ENCODE results near the gene POLR3A.
"Not testable (repeated sequence)": the region's sequence is repeated elsewhere in the genome, so short reads cannot be mapped to it uniquely, and the experiment has no call there.

The POLR3A gene

DNA sequence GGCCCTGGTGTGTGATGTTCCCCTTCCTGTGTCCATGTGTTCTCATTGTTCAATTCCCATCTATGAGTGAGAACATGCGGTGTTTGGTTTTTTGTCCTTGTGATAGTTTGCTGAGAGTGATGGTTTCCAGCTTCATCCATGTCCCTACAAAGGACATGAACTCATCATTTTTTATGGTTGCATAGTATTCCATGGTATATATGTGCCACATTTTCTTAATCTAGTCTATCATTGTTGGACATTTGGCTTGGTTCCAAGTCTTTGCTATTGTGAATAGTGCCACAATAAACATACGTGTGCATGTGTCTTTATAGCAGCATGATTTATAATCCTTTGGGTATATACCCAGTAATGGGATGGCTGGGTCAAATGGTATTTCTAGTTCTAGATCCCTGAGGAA lies 35.6 kb upstream of the POLR3A start:
- H3K9ac ChIP-seq (ENCODE audit: low read length); H4K8ac ChIP-seq (ENCODE audit: low read depth, low read length); DNase-seq; H3K27ac ChIP-seq (ENCODE audit: low read depth, low read length); H2AK5ac ChIP-seq (ENCODE audit: low read length); H3K4me1 ChIP-seq (ENCODE audit: control insufficient read depth in 1 of 2, insufficient read depth in 2 of 2, low read length in 2 of 2); H3K9me3 ChIP-seq (ENCODE audit: insufficient read depth, low read depth, low read length); H3K4me2 ChIP-seq (ENCODE audit: low read length); H3K79me1 ChIP-seq (ENCODE audit: low read length); H3K36me3 ChIP-seq (ENCODE audit: control insufficient read depth in 1 of 2, insufficient read depth in 2 of 2, low read length in 2 of 2); H3K23ac ChIP-seq (ENCODE audit: low read length); H3K27me3 ChIP-seq (ENCODE audit: insufficient read depth, low read length); H3K18ac ChIP-seq (ENCODE audit: low read length); H2AFZ ChIP-seq (ENCODE audit: insufficient read depth, low read length, poor library complexity); H3K4ac ChIP-seq (ENCODE audit: low read depth, low read length); H4K12ac ChIP-seq (ENCODE audit: low read depth, low read length); H4K91ac ChIP-seq (ENCODE audit: low read depth, low read length); H2BK12ac ChIP-seq (ENCODE audit: low read length); H3K79me2 ChIP-seq (ENCODE audit: control insufficient read depth, insufficient read depth, low read length, poor library complexity); H3K4me3 ChIP-seq (ENCODE audit: low read depth, low read length); H3K14ac ChIP-seq (ENCODE audit: low read length); H2BK120ac ChIP-seq (ENCODE audit: insufficient read depth, low read length, poor library complexity); H2BK5ac ChIP-seq (ENCODE audit: low read depth, low read length, poor library complexity): not testable (repeated sequence)
- WGBS (ENCODE audit: extremely low coverage, insufficient coverage, insufficient read length): no CpG with 5 or more reads among the region's 2 CpGs

GRCh38 chr10:78063236-78063635 lies 33.9 kb upstream of the POLR3A start:
- Histone ChIP-seq H3K9me3 (ENCODE audit: insufficient read depth, low read depth, low read length) (peaks cover 4% of the 10 kb centered on the region), H2AK5ac (ENCODE audit: low read length) (no peak overlapping the region), H4K91ac (ENCODE audit: low read depth, low read length) (no peak overlapping the region), H3K4ac (ENCODE audit: low read depth, low read length) (no peak overlapping the region), H3K4me2 (ENCODE audit: low read length) (no peak overlapping the region), H2BK5ac (ENCODE audit: low read depth, low read length, poor library complexity) (no peak overlapping the region), H3K79me2 (ENCODE audit: control insufficient read depth, insufficient read depth, low read length, poor library complexity) (no peaks in the 10 kb centered on the region), H2BK12ac (ENCODE audit: low read length) (no peak overlapping the region), H2BK120ac (ENCODE audit: insufficient read depth, low read length, poor library complexity) (no peak overlapping the region), H4K12ac (ENCODE audit: low read depth, low read length) (no peak overlapping the region), H3K23ac (ENCODE audit: low read length) (no peak overlapping the region), H3K27me3 (ENCODE audit: insufficient read depth, low read length) (no peaks in the 10 kb centered on the region), H3K14ac (ENCODE audit: low read length) (no peak overlapping the region), H3K4me1 (ENCODE audit: control insufficient read depth in 1 of 2, insufficient read depth in 2 of 2, low read length in 2 of 2) (no peaks in the 10 kb centered on the region), H3K9ac (ENCODE audit: low read length) (no peak overlapping the region), H2AFZ (ENCODE audit: insufficient read depth, low read length, poor library complexity) (no peak overlapping the region), H3K18ac (ENCODE audit: low read length) (no peak overlapping the region), H4K8ac (ENCODE audit: low read depth, low read length) (no peak overlapping the region), H3K4me3 (ENCODE audit: low read depth, low read length) (no peak overlapping the region), H3K36me3 (ENCODE audit: control insufficient read depth in 1 of 2, insufficient read depth in 2 of 2, low read length in 2 of 2) (no peaks in the 10 kb centered on the region), H3K27ac (ENCODE audit: low read depth, low read length) (no peak overlapping the region), H3K79me1 (ENCODE audit: low read length) (no peaks in the 10 kb centered on the region)
- DNase-seq: no peak
- WGBS (ENCODE audit: extremely low coverage, insufficient coverage, insufficient read length): no CpG with 5 or more reads among the region's 2 CpGs

GRCh38 chr10:78062296-78062695 lies 33.0 kb upstream of the POLR3A start:
- no CpG with 5 or more reads among the region's 5 CpGs for WGBS (ENCODE audit: extremely low coverage, insufficient coverage, insufficient read length)
- no peaks in the 10 kb centered on the region for H3K27me3 ChIP-seq (ENCODE audit: insufficient read depth, low read length)

DNA sequence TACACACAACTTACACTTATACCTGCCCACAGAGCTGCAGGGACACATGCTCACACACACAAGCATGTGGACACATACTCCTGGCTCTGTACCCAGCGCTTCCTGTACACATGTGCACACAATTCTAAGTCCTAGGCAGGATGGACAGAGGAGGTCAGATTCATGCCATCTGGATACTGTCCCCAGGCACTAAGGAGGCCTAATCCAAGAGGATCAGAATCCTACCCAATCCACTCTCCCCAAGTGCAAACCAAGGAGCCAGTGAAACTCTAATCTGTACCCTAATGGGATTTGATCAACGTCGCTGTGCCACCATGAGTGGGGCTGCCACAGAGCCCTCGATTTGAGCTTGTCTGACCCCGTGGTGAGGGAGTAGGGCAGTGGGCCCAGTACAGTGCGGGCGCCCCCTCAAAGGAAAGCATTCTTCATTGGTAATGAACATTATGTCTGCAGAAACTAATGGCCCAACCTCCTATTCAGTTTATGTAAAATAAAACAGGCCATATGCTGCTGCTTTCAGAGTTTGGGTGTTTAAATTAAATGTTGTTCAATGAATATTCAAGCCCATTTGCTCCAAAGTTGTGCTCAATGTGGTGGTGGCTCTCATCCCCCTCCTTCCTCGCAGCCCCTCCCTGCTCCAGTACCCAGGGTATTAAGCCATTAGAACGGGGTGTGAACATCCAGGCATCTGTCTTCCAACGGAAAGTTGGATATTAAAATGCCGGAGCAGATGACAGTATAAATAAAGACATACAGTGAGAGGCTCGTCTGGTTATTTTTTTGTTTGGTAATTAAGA lies 30.8 kb upstream of the POLR3A start:
- Histone ChIP-seq H3K4ac (ENCODE audit: low read depth, low read length) (no peak overlapping the region), H3K4me2 (ENCODE audit: low read length) (no peak overlapping the region), H2BK12ac (ENCODE audit: low read length) (no peak overlapping the region), H4K8ac (ENCODE audit: low read depth, low read length) (no peak overlapping the region), H3K27me3 (ENCODE audit: insufficient read depth, low read length) (no peaks in the 10 kb centered on the region), H3K4me1 (ENCODE audit: control insufficient read depth in 1 of 2, insufficient read depth in 2 of 2, low read length in 2 of 2) (peaks cover 4% of the 10 kb centered on the region in 2 experiments), H3K79me2 (ENCODE audit: control insufficient read depth, insufficient read depth, low read length, poor library complexity) (no peaks in the 10 kb centered on the region), H2AK5ac (ENCODE audit: low read length) (no peak overlapping the region), H2BK5ac (ENCODE audit: low read depth, low read length, poor library complexity) (no peak overlapping the region), H3K23ac (ENCODE audit: low read length) (peak overlapping the region; percentile 6), H3K79me1 (ENCODE audit: low read length) (no peaks in the 10 kb centered on the region), H3K36me3 (ENCODE audit: control insufficient read depth in 1 of 2, insufficient read depth in 2 of 2, low read length in 2 of 2) (peaks cover 0 to 2% of the 10 kb centered on the region in 2 experiments), H3K18ac (ENCODE audit: low read length) (no peak overlapping the region), H4K12ac (ENCODE audit: low read depth, low read length) (no peak overlapping the region), H2AFZ (ENCODE audit: insufficient read depth, low read length, poor library complexity) (no peak overlapping the region), H3K27ac (ENCODE audit: low read depth, low read length) (no peak overlapping the region), H4K91ac (ENCODE audit: low read depth, low read length) (no peak overlapping the region), H3K9me3 (ENCODE audit: insufficient read depth, low read depth, low read length) (peaks cover 4% of the 10 kb centered on the region), H3K4me3 (ENCODE audit: low read depth, low read length) (peak overlapping the region; percentile 60), H3K14ac (ENCODE audit: low read length) (no peak overlapping the region), H2BK120ac (ENCODE audit: insufficient read depth, low read length, poor library complexity) (no peak overlapping the region), H3K9ac (ENCODE audit: low read length) (no peak overlapping the region)
- WGBS (ENCODE audit: extremely low coverage, insufficient coverage, insufficient read length): no CpG with 5 or more reads among the region's 12 CpGs
- no peak for DNase-seq

More at GRCh38 chr10:78062296-78062695, 33.0 kb upstream of the POLR3A start:
- no peak overlapping the region for H3K4me3 ChIP-seq (ENCODE audit: low read depth, low read length)
- H4K91ac ChIP-seq (ENCODE audit: low read depth, low read length): no peak overlapping the region
- no peak overlapping the region for H4K12ac ChIP-seq (ENCODE audit: low read depth, low read length)
- no peak overlapping the region for H2BK5ac ChIP-seq (ENCODE audit: low read depth, low read length, poor library complexity)
- no peak overlapping the region for H2AK5ac ChIP-seq (ENCODE audit: low read length)
- H3K9me3 ChIP-seq (ENCODE audit: insufficient read depth, low read depth, low read length): peaks cover 4% of the 10 kb centered on the region
- no peak overlapping the region for H2AFZ ChIP-seq (ENCODE audit: insufficient read depth, low read length, poor library complexity)
- peaks cover 3% of the 10 kb centered on the region in 2 experiments for H3K4me1 ChIP-seq (ENCODE audit: control insufficient read depth in 1 of 2, insufficient read depth in 2 of 2, low read length in 2 of 2)
- H2BK12ac ChIP-seq (ENCODE audit: low read length): no peak overlapping the region
- H3K79me1 ChIP-seq (ENCODE audit: low read length): no peaks in the 10 kb centered on the region
- DNase-seq: no peak
- no peak overlapping the region for H3K23ac ChIP-seq (ENCODE audit: low read length)
- H3K36me3 ChIP-seq (ENCODE audit: control insufficient read depth in 1 of 2, insufficient read depth in 2 of 2, low read length in 2 of 2): no peaks in the 10 kb centered on the region
- no peak overlapping the region for H2BK120ac ChIP-seq (ENCODE audit: insufficient read depth, low read length, poor library complexity)
- H4K8ac ChIP-seq (ENCODE audit: low read depth, low read length): no peak overlapping the region
- H3K18ac ChIP-seq (ENCODE audit: low read length): no peak overlapping the region
- no peak overlapping the region for H3K4ac ChIP-seq (ENCODE audit: low read depth, low read length)
- no peaks in the 10 kb centered on the region for H3K79me2 ChIP-seq (ENCODE audit: control insufficient read depth, insufficient read depth, low read length, poor library complexity)
- no peak overlapping the region for H3K14ac ChIP-seq (ENCODE audit: low read length)
- H3K9ac ChIP-seq (ENCODE audit: low read length): no peak overlapping the region
- H3K27ac ChIP-seq (ENCODE audit: low read depth, low read length): no peak overlapping the region
- no peak overlapping the region for H3K4me2 ChIP-seq (ENCODE audit: low read length)

All from trophoblast cell (in vitro differentiated cells and primary cell).